Fibroblast of villous mesenchyme (primary cell): ENCODE data around the gene TEX2. TPM values are rescaled to one million over a fixed set of nuclear protein-coding genes. Genes with fewer than 3 reads are reported as not detected.

ENCODE experiments used
- DNase-seq: peaks from one replicate; pipeline ENCODE4 v3.0.0-alpha.2; 2010; ENCODE audit warnings: low read depth
- H3K4me3 ChIP-seq: 2 replicates; pipeline ENCODE4 v1.5.1; 2011; ENCODE audit warnings: low read depth, mild to moderate bottlenecking, low read length
- CTCF ChIP-seq: IDR thresholded peaks from 2 replicates; pipeline ENCODE4 v1.5.1; 2012; ENCODE audit warnings: low read depth, mild to moderate bottlenecking, low read length; ENCODE audit not compliant: insufficient read depth
- total RNA-seq: library from RNA; depleted of rRNA; stranded (reverse); fragments of >200 nt; gene quantifications from 2 replicates; pipeline ENCODE4 v1.2.3, GENCODE V29; 2012

TEX2 gene
- total RNA-seq, 1 donor = 45.8 TPM

- H3K4me3 ChIP-seq = no peak overlapping the region
- no peak for TF ChIP-seq CTCF
- DNase-seq = no peak
Observed at GRCh38 chr17:64247836-64248235, 15.2 kb downstream of the TEX2 start.

GRCh38 chr17:64245218-64246145 is 17.6 kb downstream of the TEX2 start:
- peak; percentile 74 for DNase-seq
- H3K4me3 ChIP-seq = no peak overlapping the region
- TF ChIP-seq CTCF = no peak

DNA sequence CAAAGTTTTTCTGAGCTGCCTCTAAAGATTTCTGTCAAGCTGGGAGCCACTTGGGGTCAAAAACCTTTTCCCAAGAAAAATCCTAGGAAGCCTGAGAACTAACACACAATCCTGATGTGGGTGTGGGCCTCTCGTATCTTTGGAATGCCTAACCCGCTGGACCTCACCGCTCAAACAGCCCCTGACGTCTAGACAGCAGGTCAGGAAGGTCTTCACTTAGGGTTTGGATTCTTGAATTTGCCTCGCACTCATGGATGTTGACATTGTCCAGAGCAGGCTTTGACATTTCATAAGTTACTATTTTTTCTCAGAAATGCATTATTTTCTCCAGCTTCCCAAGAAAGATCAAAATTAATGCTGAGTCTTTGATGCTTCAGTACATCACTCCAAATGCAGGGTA is 18.9 kb downstream of the TEX2 start:
- no peak overlapping the region for H3K4me3 ChIP-seq
- no peak for TF ChIP-seq CTCF
- DNase-seq = peak; percentile 94

DNA sequence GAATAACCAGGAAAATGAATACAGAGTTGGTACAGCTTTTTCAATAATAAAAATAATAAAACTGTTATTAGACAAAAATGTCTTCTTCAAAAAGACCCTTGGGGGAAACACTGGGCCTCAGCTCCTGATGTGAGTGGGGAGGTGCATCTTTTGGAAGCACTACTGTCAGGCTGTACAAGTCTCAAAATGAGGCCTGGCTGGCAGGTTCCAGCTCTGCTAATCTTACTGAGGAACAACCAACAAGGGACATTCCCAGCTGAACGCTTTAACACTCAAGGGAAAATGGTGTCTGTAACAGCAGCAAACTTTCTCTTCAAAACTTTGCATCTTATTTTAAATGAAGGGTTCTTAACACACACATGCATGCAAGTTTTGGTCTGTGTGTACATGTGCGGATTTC is 19.7 kb downstream of the TEX2 start:
- TF ChIP-seq CTCF = no peak
- H3K4me3 ChIP-seq = no peak overlapping the region
- DNase-seq = no peak

DNA sequence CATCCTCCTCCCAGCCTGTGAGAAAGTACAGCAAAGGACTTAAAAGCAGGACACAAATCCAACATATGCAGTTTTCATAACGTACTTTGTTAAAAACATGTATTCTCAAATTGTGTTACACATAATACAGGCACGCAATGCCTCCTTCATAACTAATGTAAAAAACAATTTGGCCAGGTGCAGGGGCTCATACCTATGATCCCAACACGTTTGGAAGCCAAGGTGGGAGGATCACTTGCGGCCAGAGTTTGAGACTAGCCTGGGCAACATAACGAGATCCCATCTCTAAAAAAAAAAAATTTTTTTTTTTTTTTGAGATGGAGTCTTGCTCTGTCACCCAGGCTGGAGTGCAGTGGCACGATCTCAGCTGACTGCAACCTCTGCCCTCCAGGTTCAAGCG is 20.4 kb downstream of the TEX2 start:
- TF ChIP-seq CTCF = no peak
- no peak for DNase-seq
- no peak overlapping the region for H3K4me3 ChIP-seq

DNA sequence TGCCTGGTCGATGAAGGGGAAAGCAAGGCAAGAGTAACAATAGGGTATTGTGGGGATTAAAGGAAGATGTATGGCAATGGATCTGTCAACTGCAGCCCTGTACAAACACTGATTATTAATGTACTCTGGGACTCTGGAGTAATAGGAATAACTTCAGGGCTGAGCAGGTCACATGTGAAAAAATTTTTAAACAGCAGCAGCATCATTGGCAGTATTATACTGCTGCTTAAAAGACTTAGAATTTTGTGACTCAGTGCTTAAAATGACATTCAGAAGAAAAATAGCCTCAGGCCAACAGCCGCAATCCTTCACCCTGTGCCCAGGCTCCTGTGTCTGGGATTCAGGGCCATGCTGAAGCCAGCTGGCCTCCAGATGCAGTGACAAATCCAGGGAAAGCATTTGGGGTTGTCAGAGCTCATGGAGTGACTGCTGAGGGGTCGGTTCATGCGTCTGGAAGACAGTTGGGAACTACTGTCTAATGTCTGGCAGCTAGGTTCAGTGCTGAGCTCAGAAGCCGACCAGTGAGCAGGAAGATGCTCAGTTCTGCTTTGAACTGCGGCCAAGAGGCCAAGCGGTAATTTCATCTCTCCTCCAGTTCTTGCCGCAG is 22.2 kb downstream of the TEX2 start:
- H3K4me3 ChIP-seq = no peak overlapping the region
- no peak for TF ChIP-seq CTCF
- DNase-seq = peak; percentile 93
